ENCODE data around the gene PLXNB3. TPM values are rescaled to one million over a fixed set of nuclear protein-coding genes. Genes with fewer than 3 reads are reported as not detected.

Gene PLXNB3
- total RNA-seq, 1 donor from 2014 or later = 36.1 TPM

DNA sequence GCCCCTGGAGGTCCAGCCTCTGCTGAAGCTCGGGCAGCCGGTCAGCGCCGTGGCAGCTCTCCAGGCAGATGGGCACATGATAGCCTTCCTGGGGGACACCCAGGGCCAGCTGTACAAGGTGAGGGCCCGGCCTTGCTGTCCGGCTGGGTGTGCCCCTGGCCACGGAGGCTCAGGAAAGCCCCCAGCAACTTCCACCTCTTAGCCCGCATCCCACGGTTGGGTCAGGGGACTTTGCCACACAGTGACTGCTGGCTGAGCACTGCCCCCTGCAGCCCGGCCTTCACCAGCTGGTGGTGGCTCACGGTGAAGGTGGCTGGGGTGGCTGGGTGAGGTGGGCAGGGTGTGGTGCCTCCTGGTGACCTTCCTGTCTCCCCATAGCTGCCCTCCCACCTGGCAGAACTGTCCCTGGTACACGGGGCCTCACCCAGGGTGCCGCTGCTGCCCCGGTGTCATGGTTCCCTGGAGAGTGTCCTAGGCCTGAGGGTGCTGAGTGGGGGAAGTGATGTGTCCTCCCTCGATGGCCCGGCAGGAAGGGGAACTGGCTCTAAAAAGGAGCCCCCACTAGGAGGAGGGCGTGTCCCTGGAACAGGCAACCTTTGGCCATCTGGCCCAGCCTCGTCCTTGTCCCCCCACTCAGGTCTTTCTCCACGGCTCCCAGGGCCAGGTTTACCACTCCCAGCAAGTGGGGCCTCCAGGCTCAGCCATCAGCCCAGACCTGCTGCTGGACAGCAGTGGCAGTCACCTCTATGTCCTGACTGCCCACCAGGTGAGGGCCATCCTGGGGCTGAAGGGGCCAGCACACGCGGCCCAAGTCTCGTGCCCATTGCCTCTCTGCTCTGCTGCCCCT lies 4.5 kb downstream of the PLXNB3 start:
- no peak for DNase-seq (ENCODE audit: extremely low spot score in 2 of 2)
- intact Hi-C loops (cut with DNase I) = no loop called here

DNA sequence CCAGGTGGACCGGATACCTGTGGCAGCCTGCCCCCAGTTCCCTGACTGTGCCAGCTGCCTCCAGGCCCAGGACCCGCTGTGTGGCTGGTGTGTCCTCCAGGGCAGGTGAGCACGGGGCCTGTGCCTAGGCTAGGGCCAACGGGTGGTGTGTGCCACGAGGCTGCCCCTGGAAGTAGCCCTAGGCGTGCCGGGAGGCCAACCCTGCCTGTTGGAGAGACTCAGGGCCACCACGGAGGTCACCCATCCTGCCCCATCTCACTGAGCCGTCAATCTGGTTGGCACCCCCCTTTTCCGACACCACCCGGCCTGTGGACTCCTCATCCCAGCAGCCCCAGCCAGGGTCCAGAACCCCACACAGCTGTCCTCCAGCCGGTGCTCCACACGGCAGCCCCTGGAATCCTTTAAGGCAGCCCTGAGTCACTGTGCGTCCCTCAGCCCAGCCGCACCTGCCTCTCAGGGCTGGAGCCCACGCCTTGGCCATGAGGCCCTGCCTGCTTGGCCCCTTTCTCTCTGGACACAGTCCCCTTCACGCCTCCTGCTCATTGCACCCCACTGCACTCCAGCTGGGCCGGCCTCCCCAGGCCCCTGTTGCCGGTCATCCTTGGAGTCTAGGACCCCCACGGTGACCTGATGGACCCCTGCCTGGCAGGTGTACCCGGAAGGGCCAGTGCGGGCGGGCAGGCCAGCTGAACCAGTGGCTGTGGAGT lies 5.3 kb downstream of the PLXNB3 start:
- Histone ChIP-seq H3K27ac (no peak overlapping the region), H3K9me3 (no peaks in the 10 kb centered on the region), H3K4me3 (no peak overlapping the region), H3K4me1 (peaks cover 27% of the 10 kb centered on the region), H3K36me3 (no peaks in the 10 kb centered on the region), H3K27me3 (no peaks in the 10 kb centered on the region)
- DNase-seq (ENCODE audit: extremely low spot score in 2 of 2) = no peak
- intact Hi-C loops (cut with DNase I) = no loop called here
- TF ChIP-seq POLR2AphosphoS5 (IDR thresholded peaks at IDR 0.05; ENCODE audit: insufficient read depth in 1 of 2, low read depth in 1 of 2) (no peak), POLR2A (IDR thresholded peaks at IDR 0.05) (no peak), CTCF (IDR thresholded peaks at IDR 0.05) (no peak)

More for the DNA sequence above, 4.5 kb downstream of the PLXNB3 start:
- Histone ChIP-seq H3K27me3 (no peaks in the 10 kb centered on the region), H3K27ac (no peak overlapping the region), H3K4me1 (peaks cover 30% of the 10 kb centered on the region), H3K4me3 (no peak overlapping the region), H3K9me3 (no peaks in the 10 kb centered on the region), H3K36me3 (no peaks in the 10 kb centered on the region)
- no peak for TF ChIP-seq CTCF (IDR thresholded peaks at IDR 0.05)
- no peak for TF ChIP-seq POLR2AphosphoS5 (IDR thresholded peaks at IDR 0.05; ENCODE audit: insufficient read depth in 1 of 2, low read depth in 1 of 2)
- no peak for TF ChIP-seq POLR2A (IDR thresholded peaks at IDR 0.05)

- no peak overlapping the region for H3K4me3 ChIP-seq
- intact Hi-C loops (cut with DNase I) = no loop called here
- H3K4me1 ChIP-seq = peaks cover 20% of the 10 kb centered on the region
- H3K9me3 ChIP-seq = no peaks in the 10 kb centered on the region
- H3K27me3 ChIP-seq = no peaks in the 10 kb centered on the region
- H3K36me3 ChIP-seq = no peaks in the 10 kb centered on the region
- no peak overlapping the region for H3K27ac ChIP-seq
- no peak for TF ChIP-seq POLR2A (IDR thresholded peaks at IDR 0.05)
- no peak for TF ChIP-seq POLR2AphosphoS5 (IDR thresholded peaks at IDR 0.05; ENCODE audit: insufficient read depth in 1 of 2, low read depth in 1 of 2)
- no peak for TF ChIP-seq CTCF (IDR thresholded peaks at IDR 0.05)
- no peak for DNase-seq (ENCODE audit: extremely low spot score in 2 of 2)
Measured at GRCh38 chrX:153769865-153770600, 6.0 kb downstream of the PLXNB3 start.

- DNase-seq (ENCODE audit: extremely low spot score in 2 of 2) = no peak
- H3K4me1 ChIP-seq = peaks cover 12% of the 10 kb centered on the region
- intact Hi-C loops (cut with DNase I) = no loop called here
Measured at GRCh38 chrX:153770601-153771414, 6.8 kb downstream of the PLXNB3 start.

More at GRCh38 chrX:153770601-153771414, 6.8 kb downstream of the PLXNB3 start:
- no peaks in the 10 kb centered on the region for H3K27me3 ChIP-seq
- H3K9me3 ChIP-seq = no peaks in the 10 kb centered on the region
- TF ChIP-seq CTCF (IDR thresholded peaks at IDR 0.05) = no peak
- TF ChIP-seq POLR2A (IDR thresholded peaks at IDR 0.05) = no peak
- no peak for TF ChIP-seq POLR2AphosphoS5 (IDR thresholded peaks at IDR 0.05; ENCODE audit: insufficient read depth in 1 of 2, low read depth in 1 of 2)
- no peak overlapping the region for H3K27ac ChIP-seq
- no peaks in the 10 kb centered on the region for H3K36me3 ChIP-seq
- no peak overlapping the region for H3K4me3 ChIP-seq

Measured in vagina (tissue), 2 donors.